GM21360 (cell line): Measurements from ENCODE around the gene GBA2.

Experiments used
- ATAC-seq: cut with Tn5 transposase; IDR thresholded peaks from one replicate; pipeline ENCODE4 v1.9.1; 2021; ENCODE audit warnings: mild to moderate bottlenecking, moderate library complexity; ENCODE audit not compliant: unreplicated experiment

Gene GBA2

DNA sequence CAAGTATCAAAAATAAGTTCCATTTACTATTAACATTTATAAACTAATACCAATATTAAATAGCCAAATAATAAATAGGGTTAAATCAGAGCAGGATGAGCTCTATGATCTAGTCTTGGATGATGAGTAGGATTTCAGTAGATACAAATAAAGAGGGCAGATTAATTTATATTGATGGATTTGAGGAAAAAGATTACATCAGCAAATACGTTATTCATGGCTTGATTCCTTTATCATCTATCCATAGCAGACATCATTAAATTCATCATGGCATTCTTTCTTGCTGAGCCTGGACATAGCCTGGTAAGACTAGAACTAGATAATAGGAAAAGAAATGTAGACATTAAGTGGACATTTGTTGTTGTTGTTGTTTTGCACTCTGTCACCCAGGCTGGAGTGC, 18.4 kb upstream of the GBA2 start:
- ATAC-seq: no peak

DNA sequence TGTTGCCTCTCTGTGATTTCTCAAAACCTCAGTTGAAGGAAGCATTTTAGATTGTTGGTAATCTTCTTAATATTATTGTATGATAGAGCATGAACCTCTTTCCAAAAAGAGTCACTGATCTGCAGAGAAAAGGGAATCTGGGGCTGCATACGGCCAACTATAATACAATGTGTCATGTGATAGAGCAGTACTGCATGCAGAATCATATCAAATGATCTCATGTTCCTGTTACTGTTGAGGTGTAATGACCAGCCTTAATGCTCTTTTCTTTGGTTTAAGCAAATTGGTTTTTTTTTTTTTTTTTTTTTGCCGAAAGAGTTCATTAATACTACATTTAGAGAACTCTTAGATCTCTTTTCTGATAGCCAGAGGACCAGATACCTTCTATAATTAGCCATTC, 18.0 kb upstream of the GBA2 start:
- ATAC-seq: no peak

DNA sequence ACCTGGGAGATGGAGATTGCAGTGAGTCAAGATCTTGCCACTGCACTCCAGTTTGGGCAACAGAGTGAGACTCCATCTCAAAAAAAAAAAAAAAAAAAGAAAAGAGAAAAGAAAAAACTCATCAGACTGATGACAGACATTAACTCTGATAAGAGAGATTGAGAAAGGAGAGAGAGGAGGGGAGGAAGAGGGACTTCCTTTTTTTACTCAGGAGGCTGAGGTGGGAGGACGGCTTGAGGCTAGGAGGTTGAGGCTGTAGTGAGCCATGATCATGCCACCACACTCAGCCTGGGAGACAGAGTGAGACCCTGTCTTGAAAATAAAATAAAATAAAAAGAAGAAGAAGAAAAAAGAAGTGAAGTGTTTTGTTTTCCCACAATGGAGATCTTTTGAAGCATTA, 14.8 kb upstream of the GBA2 start:
- no peak for ATAC-seq

- no peak for ATAC-seq
These were observed 14.2 kb upstream of the GBA2 start for GRCh38 chr9:35763181-35763580.

- no peak for ATAC-seq
These were observed 11.6 kb upstream of the GBA2 start for GRCh38 chr9:35760651-35761050.

GRCh38 chr9:35759795-35760194, 10.8 kb upstream of the GBA2 start:
- no peak for ATAC-seq

- no peak for ATAC-seq
These were observed 9.5 kb upstream of the GBA2 start for GRCh38 chr9:35758475-35759050.

DNA sequence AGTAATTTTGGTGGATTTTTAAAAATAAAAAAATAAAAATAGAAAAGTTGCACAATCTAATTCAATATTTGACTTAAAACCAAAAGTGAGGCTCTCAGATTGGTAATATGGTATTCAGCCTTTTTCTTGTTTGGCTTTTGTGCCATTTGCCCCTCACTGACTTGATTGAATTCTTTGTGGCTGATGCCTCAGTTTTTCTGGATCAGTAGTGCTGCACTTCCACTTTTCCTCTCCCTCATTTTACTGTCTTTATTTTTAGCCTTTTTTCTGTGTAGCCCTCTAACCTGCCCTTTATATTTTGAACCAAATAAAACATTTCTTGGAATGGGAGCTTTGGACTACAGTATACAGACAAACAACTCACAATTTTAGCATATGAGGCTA, 8.9 kb upstream of the GBA2 start:
- ATAC-seq: no peak

DNA sequence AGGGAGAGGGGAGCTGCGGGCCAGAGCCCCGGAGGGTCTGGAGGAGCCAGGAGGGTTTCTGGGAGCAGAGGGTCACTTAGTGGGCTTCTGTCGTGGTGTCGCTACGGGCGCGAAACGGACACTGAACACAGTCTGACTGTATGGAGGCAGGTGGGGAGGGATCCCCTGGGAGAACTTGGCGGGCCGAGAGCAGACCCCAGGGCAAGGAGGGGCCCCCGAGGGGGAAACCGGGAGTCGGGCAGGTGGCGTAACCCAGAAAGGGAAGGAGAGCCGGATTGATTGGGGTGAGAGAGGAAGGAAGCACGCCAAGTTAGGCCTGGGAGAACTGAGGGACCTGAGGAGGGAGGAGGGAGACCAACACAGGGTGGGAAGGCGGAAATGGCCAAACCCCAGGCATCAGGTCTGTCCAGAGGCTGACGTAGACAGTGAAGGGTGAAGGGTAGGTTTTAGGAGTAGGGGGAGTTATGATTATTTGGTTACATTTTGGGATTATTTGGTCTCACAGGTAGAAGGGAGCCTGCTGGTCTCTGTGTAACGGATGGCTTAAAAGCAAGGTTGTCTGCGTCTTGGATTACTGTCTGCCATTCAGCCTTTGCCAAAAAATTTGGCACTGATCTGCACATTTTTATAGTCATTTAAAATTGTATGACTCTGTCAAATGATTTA, 8.3 kb upstream of the GBA2 start:
- ATAC-seq: peak; percentile 26

DNA sequence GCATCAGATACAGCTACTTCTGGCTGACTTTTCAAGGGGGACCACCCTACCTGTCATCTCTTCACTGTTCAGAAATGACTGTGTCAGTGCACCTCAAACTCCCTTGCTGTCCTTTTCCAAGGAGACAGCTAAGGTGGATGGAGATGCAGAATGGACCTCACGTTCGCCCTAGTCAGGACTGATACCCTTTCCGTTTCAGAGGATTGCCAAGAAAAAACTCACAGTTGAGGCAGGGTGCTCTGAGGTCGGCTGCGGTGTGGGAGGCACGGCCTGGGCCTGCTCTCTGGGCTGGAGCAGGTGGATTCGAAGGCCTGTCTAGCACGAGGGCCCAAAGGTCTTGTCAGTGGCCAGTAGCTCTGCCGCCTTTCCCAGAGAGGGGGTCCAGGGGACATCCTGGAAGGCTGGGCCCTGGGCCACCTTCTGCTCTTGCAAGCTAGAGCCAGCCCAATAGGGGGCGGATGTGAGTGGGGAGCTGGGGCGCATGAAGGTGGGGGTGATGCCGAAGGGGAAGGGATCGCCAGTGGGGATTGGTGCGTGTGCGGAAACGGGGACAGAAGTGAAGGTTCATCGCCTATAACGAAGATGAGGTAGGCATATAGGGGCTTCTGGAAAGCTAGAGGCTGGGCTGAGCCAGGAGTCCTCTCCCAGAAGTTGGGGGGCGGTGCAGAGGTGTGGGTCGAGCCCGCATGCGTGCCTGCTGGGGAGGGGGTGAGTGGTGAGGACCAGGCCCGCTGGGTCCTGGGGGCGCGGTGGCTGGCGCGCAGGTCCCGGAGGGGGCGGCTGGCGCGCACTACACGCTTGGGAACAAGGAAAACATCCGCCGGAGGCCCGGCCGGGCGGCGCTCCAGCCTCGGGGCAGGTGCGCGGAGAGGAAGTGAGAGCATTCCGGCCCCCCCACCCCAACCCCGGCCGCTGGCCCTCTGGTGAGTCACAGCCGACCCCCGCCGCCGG, 7.5 kb upstream of the GBA2 start:
- peak; percentile 51 for ATAC-seq

DNA sequence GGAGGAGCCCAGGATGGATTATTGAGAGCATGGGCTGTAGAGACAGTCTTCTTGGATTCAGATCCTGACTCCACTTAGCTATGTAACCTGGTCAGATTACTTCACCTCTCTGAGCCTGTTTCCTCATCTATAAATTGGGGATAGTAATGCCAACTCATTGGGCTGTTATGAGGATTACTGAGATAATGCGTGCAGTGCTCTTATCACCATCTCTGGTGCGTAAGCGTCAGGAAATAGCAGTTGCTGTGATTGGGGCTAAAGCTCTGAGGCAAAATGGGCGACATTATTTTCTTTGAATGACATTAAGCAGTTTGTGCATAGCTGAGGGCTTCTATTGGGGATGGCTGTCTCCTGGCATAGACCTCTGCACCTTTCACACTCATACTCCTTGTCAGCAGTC, 6.0 kb upstream of the GBA2 start:
- ATAC-seq: no peak

GRCh38 chr9:35754264-35754663, 5.2 kb upstream of the GBA2 start, which contains the start of gene MSMP:
Gene MSMP, minus strand, starts transcription at chr9:35754276. Its CDS starts 147 bp downstream, at chr9:35754129.
- ATAC-seq: no peak

- ATAC-seq: no peak
These were observed 4.4 kb upstream of the GBA2 start for GRCh38 chr9:35753466-35753865.

DNA sequence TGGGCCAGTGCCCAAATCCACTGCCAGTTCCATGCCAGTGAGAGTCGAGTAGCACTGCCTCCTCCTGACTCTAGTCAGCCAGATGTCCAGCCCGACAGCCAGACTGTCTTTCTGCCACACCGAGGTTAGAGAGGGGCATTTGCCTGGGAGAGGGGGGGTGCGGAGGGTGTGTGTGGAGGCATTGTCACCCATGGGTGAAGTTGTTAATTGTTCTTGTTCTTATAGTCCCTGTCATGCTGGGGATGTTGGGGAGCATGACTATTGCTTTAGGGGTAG, 1.2 kb upstream of the GBA2 start:
- ATAC-seq: no peak

DNA sequence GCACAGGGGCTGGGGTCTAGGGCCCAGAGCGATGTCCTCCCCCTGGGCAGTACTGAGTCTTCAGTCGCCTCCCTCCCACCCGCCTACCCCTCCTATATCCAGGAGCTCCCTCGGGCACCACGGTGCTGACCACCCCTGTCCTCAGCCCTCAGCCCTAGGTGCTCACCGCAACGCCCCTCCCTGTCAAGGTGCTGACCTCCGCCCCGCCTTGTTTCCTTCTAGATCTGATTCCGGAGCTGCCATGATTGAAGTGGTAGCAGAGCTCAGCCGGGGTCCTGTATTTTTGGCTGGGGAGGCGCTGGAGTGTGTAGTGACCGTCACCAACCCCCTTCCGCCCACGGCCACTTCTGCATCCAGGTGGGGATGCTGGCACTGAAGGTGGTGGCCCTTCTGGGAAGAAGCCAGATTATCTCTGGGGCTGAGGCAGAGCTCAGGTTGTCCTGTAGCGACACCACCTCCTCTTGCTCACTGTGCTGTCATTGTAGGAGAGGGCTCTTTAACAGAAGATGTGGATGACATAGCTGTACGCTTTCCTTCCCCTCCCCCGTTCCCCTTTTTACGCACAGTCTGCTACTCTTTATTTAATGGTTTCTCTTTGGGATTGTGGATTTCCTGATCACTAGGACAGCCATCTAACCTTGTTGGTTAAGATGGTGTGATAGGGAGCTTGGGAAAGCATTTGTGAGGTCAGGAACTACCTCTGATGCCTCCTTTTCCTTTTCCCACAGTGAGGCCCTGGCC, 657 bp upstream of the GBA2 start:
- peak; percentile 16 for ATAC-seq

- ATAC-seq: peak; percentile 17
These were observed 678 bp downstream of the GBA2 start for GRCh38 chr9:35748242-35748857.

DNA sequence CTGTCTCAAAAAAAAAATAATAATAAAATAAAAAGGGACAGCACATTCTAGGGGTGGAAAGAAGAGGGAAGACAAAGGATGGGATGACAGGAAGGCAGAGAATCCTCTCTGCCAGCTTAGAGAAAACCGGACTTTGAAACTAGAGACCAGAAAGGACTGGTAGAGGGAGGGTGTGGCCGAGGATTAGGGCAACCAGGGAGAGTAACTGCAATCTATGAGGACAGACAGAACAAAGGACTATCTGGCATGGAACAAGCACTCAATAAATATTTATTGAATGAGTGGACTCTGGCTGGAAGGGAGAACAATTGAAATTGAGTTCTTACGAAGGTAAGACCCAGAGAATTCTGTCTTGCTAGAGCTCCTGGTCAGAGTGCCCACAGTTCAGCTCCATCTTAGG, 2.4 kb downstream of the GBA2 start:
- ATAC-seq: no peak

DNA sequence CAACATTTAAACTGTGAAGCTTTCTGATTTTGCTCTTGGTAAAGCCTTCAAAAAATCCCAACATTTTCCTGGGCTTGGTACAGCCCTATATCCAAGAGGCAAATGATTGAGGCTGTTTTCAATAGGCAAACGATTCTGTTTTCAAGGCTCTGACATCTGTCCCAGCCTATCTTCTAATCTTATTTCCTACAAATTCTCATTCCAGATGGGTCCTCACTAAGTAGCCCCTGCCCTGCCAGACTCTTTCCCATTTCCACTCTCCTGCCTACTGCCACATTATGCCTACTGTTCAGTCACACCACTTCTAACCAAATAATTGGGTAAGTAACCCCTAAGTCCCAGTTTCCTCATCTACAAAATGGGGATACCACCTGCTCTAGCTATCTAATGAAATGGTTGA, 3.5 kb downstream of the GBA2 start:
- no peak for ATAC-seq

DNA sequence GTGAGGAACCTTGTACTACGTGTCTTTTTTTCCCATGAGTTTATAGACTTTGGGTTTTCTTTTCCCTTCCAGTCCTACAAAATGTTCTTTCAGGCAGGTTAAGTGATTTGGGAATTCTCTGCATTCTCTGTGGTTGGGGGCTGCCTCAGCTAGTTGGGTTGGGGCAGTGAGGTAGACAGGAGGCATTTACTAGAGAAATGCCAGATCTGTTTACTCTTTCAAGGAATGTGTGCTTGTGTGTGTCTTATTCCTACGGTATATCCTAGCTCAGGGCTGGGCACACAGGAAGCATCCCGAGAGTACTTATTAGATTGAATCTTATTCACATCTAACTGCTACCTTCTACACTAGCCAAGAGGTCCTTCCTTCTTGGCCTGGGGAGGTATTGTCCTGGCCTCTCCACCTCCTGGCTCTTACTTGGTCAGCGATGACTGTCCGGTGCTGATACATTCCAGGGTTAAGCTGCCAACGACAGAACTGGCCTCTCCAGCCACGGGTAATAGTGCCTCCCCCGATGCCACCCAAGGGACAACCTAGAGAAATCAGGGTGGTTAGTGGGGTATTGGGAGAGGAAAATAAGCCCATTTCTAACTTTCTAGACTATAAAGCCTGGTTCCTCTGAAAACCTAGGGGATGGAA, 5.0 kb downstream of the GBA2 start:
- ATAC-seq: no peak

- no peak for ATAC-seq
These were observed 5.6 kb downstream of the GBA2 start for GRCh38 chr9:35743452-35743851.

- ATAC-seq: no peak
These were observed 7.3 kb downstream of the GBA2 start for GRCh38 chr9:35741740-35742139.
